HepG2 (cell line): ENCODE measurements around the gene NPHP3. TPM values are rescaled to one million over a fixed set of nuclear protein-coding genes. Genes with fewer than 3 reads are reported as not detected.

Experiments used
- ATAC-seq: fragments of 200-7000 bp; cut with Tn5 transposase; 3 replicates; pipeline ENCODE4 v1.9.1; 2020; ENCODE audit warnings: mild to moderate bottlenecking, moderate library complexity
- BruUV-seq: library from RNA; stranded (reverse); fragments of 400-500 nt; replicated peaks from 2 replicates; lab custom pipeline; 2021; lab: Mats Ljungman, UMichigan
- CTCF ChIA-PET: fragments of 300-600 bp; formaldehyde crosslinking; extraction: SDS; loops from one replicate; lab custom pipeline; 2021; ENCODE audit warnings: low total read pairs, inconsistent platforms, low intra/inter-chr PET ratio; lab: Yijun Ruan, JAX
- POLR2A ChIA-PET: fragments of 350-600 bp; sonication (Branson Sonifier 250); formaldehyde crosslinking; loops from one replicate; lab custom pipeline; 2020; ENCODE audit warnings: antibody characterized with exemption, inconsistent platforms; lab: Yijun Ruan, JAX
- DNase-seq: peaks from one replicate; pipeline ENCODE4 v3.0.0-alpha.2; 2015; ENCODE audit warnings: low spot score
- FAIRE-seq: peaks from 3 replicates; lab custom pipeline; 2011; peaks lifted over from hg19 to GRCh38; lab: Jason Lieb, UNC
- H2AFZ ChIP-seq: one replicate; pipeline ENCODE4 v1.6.1; 2011; ENCODE audit warnings: low read length, inconsistent platforms
- H3K27ac ChIP-seq: fragments of 300-600 bp; 3 replicates; pipeline ENCODE4 v1.8.0; 2011; ENCODE audit warnings: mixed run types, mild to moderate bottlenecking, mixed read lengths, low read length, inconsistent platforms; ENCODE audit not compliant: insufficient read depth; ENCODE audit errors: extremely low read length
- H3K27me3 ChIP-seq, 2 experiments: fragments of 200-600 bp in 1 of 2; 2 replicates in 1 of 2; 3 replicates in 1 of 2; pipeline versions ENCODE4 v1.6.0 to v1.8.0; 2011; ENCODE audit warnings: low read length in 2 of 2, mild to moderate bottlenecking in 2 of 2, moderate library complexity in 2 of 2, inconsistent platforms in 1 of 2; ENCODE audit not compliant: insufficient read depth in 2 of 2, control insufficient read depth in 1 of 2
- H3K36me3 ChIP-seq, 2 experiments: fragments of 200-600 bp in 1 of 2; replicated peaks in 1 of 2; 2 replicates in 1 of 2; 3 replicates in 1 of 2; pipeline versions ENCODE4 v1.5.1 to v1.8.0; 2011; ENCODE audit warnings: low read length in 2 of 2, inconsistent platforms in 1 of 2; ENCODE audit not compliant: insufficient read depth in 2 of 2, control insufficient read depth in 1 of 2
- H3K4me1 ChIP-seq: 2 replicates; pipeline ENCODE4 v1.5.1; 2012; ENCODE audit warnings: low read length, inconsistent platforms; ENCODE audit not compliant: insufficient read depth
- H3K4me2 ChIP-seq: 2 replicates; pipeline ENCODE4 v1.6.0; 2011; ENCODE audit warnings: low read depth, low read length, inconsistent platforms
- H3K4me3 ChIP-seq, 3 experiments: fragments of 200-600 bp in 1 of 3; sonication (generic), shearing (Covaris generic) in 1 of 3; replicated peaks in 1 of 3; 2 replicates each; pipeline ENCODE4 v1.5.1; 2011 to 2016; ENCODE audit warnings: low read length in 3 of 3, inconsistent platforms in 2 of 3, low read depth in 2 of 3, mild to moderate bottlenecking in 2 of 3, control low read depth in 1 of 3, mixed read lengths in 1 of 3; ENCODE audit not compliant: insufficient read depth in 1 of 3
- H3K79me2 ChIP-seq: one replicate; pipeline ENCODE4 v1.6.1; 2011; ENCODE audit warnings: low read length, inconsistent platforms; ENCODE audit not compliant: insufficient read depth
- H3K9ac ChIP-seq: 2 replicates; pipeline ENCODE4 v1.6.0; 2011; ENCODE audit warnings: mild to moderate bottlenecking, low read depth, low read length, inconsistent platforms; ENCODE audit not compliant: insufficient read depth
- H3K9me3 ChIP-seq: 2 replicates; pipeline ENCODE4 v1.5.1; 2012; ENCODE audit warnings: mild to moderate bottlenecking, low read length
- H4K20me1 ChIP-seq: 2 replicates; pipeline ENCODE4 v1.6.0; 2011; ENCODE audit warnings: inconsistent platforms, mild to moderate bottlenecking, low read length, moderate library complexity; ENCODE audit not compliant: insufficient read depth
- ADNP ChIP-seq: sonication (generic); formaldehyde crosslinking; IDR thresholded peaks from 2 replicates; pipeline ENCODE4 v1.4.0; 2020; ENCODE audit warnings: missing genetic modification reagents
- CENPT ChIP-seq: sonication (generic); formaldehyde crosslinking; IDR thresholded peaks from 2 replicates; pipeline ENCODE4 v1.8.0; 2022; ENCODE audit warnings: low read depth, mild to moderate bottlenecking, moderate library complexity, missing genetic modification reagents
- FOXJ3 ChIP-seq: sonication (generic); formaldehyde crosslinking; IDR thresholded peaks from 2 replicates; pipeline ENCODE4 v1.4.0; 2020; ENCODE audit warnings: missing genetic modification reagents, mild to moderate bottlenecking, borderline replicate concordance
- MAF1 ChIP-seq: sonication (generic); formaldehyde crosslinking; IDR thresholded peaks from 2 replicates; pipeline ENCODE4 v1.5.0; 2020; ENCODE audit warnings: missing genetic modification reagents, borderline replicate concordance
- NCOA1 ChIP-seq: sonication (generic); formaldehyde crosslinking; IDR thresholded peaks from 2 replicates; pipeline ENCODE4 v1.9.0; 2021; ENCODE audit warnings: missing genetic modification reagents
- SNAPC5 ChIP-seq: sonication (generic); formaldehyde crosslinking; IDR thresholded peaks from 2 replicates; pipeline ENCODE4 v1.8.1; 2023; ENCODE audit warnings: mild to moderate bottlenecking, missing genetic modification reagents, borderline replicate concordance
- SRSF9 ChIP-seq: fragments of 200-400 bp; formaldehyde crosslinking; IDR thresholded peaks from 2 replicates; pipeline ENCODE4 v1.6.1; 2018; ENCODE audit warnings: borderline replicate concordance, mild to moderate bottlenecking, low read depth, low read length; ENCODE audit not compliant: insufficient read depth, poor library complexity, severe bottlenecking
- WGBS: methylation state at CpG from one replicate; pipeline ENCODE4 v1.1.6; 2017; ENCODE audit warnings: low lambda C conversion rate; 5-methylcytosine and 5-hydroxymethylcytosine counted together
- in situ Hi-C: cut with HindIII; loops from 2 replicates; pipeline ENCODE4 v1.10.0; 2017; ENCODE audit warnings: low pct_unique_long_range_greater_than_20kb; ENCODE audit not compliant: extremely low pct_ligation_motif_present
- intact Hi-C: fragments of 100-400 bp; cut with micrococcal nuclease; formaldehyde crosslinking; loops from one replicate; pipeline ENCODE4 v1.10.0; 2022; ENCODE audit not compliant: unreplicated experiment
- polyA plus RNA-seq, 8 experiments: library from polyadenylated mRNA; depleted of rRNA in 3 of 8; stranded (reverse) in 7 of 8; unstranded in 1 of 8; fragments of >200 nt; fragmentation: Illumina TruSeq in 4 of 8; extraction: Trizol in 4 of 8; gene quantifications; 2 replicates each; pipeline versions ENCODE4 v1.2.1 to v1.2.3, GENCODE V29; 2011 to 2016; ENCODE audit warnings: low read depth in 4 of 8, missing spikeins in 1 of 8, mixed read lengths in 1 of 8; ENCODE audit not compliant: insufficient read depth in 1 of 8
- total RNA-seq, 5 experiments: library from RNA; depleted of rRNA; stranded (reverse); fragments of >200 nt; fragmentation: Illumina TruSeq; extraction: Trizol; gene quantifications; 2 replicates each; pipeline ENCODE4 v1.2.3, GENCODE V29; 2016; ENCODE audit warnings: low read depth in 1 of 5
- TF ChIP-seq, protein P1 (sequence below): IDR thresholded peaks from 2 replicates; pipeline ENCODE4 v1.6.1; 2016
- TF ChIP-seq, protein P2 (sequence below): IDR thresholded peaks from 2 replicates; pipeline ENCODE4 v1.6.1; 2016; ENCODE audit warnings: mild to moderate bottlenecking

Gene NPHP3
- total and polyA plus RNA-seq, 2 of the 13 experiments (the other 11 are each of a cell fraction or from before 2014, with no cell fraction given), result 11.0 to 20.2 TPM

GRCh38 chr3:132669256-132669777, 52.9 kb downstream of the NPHP3 start:
- Histone ChIP-seq H4K20me1 (no peaks in the 10 kb centered on the region; the same call in 1 of the 2 replicates), H3K27me3 (no peaks in the 10 kb centered on the region; a peak in 1 of 5 replicates), H3K4me1 (peaks cover 23% of the 10 kb centered on the region), H3K27ac (no peak overlapping the region), H3K79me2 (peaks cover 17% of the 10 kb centered on the region), H3K4me2 (no peak overlapping the region), H2AFZ (no peak overlapping the region), H3K9ac (no peak overlapping the region), H3K9me3 (no peaks in the 10 kb centered on the region), H3K4me3 (no peak overlapping the region), H3K36me3 (peaks cover 5 to 34% of the 10 kb centered on the region in 2 experiments)
- in situ Hi-C loops, result no loop called here
- 98% methylated on average over 5 of the region's 5 CpGs for WGBS
- DNase-seq (no peak), FAIRE-seq (no peak), ATAC-seq (no peak)
- TF ChIP-seq CENPT (CRISPR knock-in tag) (no peak), SRSF9 (no peak), NCOA1 (CRISPR knock-in tag) (no peak), ADNP (CRISPR knock-in tag) (no peak), MAF1 (CRISPR knock-in tag) (no peak), FOXJ3 (CRISPR knock-in tag) (no peak), SNAPC5 (CRISPR knock-in tag) (no peak)
- TF ChIP-seq, protein P1, sequence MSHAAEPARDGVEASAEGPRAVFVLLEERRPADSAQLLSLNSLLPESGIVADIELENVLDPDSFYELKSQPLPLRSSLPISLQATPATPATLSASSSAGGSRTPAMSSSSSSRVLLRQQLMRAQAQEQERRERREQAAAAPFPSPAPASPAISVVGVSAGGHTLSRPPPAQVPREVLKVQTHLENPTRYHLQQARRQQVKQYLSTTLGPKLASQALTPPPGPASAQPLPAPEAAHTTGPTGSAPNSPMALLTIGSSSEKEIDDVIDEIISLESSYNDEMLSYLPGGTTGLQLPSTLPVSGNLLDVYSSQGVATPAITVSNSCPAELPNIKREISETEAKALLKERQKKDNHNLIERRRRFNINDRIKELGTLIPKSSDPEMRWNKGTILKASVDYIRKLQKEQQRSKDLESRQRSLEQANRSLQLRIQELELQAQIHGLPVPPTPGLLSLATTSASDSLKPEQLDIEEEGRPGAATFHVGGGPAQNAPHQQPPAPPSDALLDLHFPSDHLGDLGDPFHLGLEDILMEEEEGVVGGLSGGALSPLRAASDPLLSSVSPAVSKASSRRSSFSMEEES (CRISPR knock-in tag), result no peak
- TF ChIP-seq, protein P2, sequence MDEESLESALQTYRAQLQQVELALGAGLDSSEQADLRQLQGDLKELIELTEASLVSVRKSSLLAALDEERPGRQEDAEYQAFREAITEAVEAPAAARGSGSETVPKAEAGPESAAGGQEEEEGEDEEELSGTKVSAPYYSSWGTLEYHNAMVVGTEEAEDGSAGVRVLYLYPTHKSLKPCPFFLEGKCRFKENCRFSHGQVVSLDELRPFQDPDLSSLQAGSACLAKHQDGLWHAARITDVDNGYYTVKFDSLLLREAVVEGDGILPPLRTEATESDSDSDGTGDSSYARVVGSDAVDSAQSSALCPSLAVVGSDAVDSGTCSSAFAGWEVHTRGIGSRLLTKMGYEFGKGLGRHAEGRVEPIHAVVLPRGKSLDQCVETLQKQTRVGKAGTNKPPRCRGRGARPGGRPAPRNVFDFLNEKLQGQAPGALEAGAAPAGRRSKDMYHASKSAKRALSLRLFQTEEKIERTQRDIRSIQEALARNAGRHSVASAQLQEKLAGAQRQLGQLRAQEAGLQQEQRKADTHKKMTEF (CRISPR knock-in tag), result no peak
- ChIA-PET CTCF (no interaction called here), POLR2A (interaction anchor here (1.0 kb wide), 1 partner anchor 10 kb away, joined by 8 read pairs; the partner anchor contains the start of genes ACAD11 and UBA5)
- intact Hi-C loops, result no loop called here
- no TSS peak for BruUV-seq
